HCT116 (cell line): ENCODE measurements around the gene MAPRE2.

ENCODE experiments used
- ATF3 ChIP-seq: IDR thresholded peaks from 2 replicates; pipeline ENCODE4 v1.6.1; 2012
- CTCF ChIP-seq, 3 experiments: fragments of 200-600 bp in 1 of 3; sonication (generic) in 1 of 3; IDR thresholded peaks in 2 of 3; conservative IDR thresholded peaks in 1 of 3; 2 replicates each; pipeline ENCODE4 v1.5.1; 2012 to 2017; ENCODE audit warnings: low read depth in 2 of 3, low read length in 2 of 3, antibody characterized with exemption in 1 of 3, borderline replicate concordance in 1 of 3, control low read depth in 1 of 3, mild to moderate bottlenecking in 1 of 3, mixed read lengths in 1 of 3, mixed run types in 1 of 3, moderate library complexity in 1 of 3; ENCODE audit not compliant: insufficient read depth in 1 of 3
- JUND ChIP-seq: IDR thresholded peaks from 2 replicates; pipeline ENCODE4 v1.6.1; 2012
- POLR2A ChIP-seq: IDR thresholded peaks from 2 replicates; pipeline ENCODE4 v1.7.0; 2011; ENCODE audit warnings: borderline replicate concordance; ENCODE audit not compliant: insufficient read depth, insufficient read length; ENCODE audit errors: extremely low read depth
- POLR2AphosphoS5 ChIP-seq: IDR thresholded peaks from 2 replicates; pipeline ENCODE4 v1.6.1; 2011; ENCODE audit warnings: mild to moderate bottlenecking, low read depth, low read length, moderate library complexity
- REST ChIP-seq: IDR thresholded peaks from 2 replicates; pipeline ENCODE4 v1.6.1; 2012; ENCODE audit warnings: low read depth
- SP1 ChIP-seq: IDR thresholded peaks from 2 replicates; pipeline ENCODE4 v1.6.1; 2012; ENCODE audit warnings: low read depth
- YY1 ChIP-seq: IDR thresholded peaks from 2 replicates; pipeline ENCODE4 v1.6.1; 2011; ENCODE audit warnings: low read length, low read depth, moderate library complexity, mild to moderate bottlenecking; ENCODE audit not compliant: insufficient replicate concordance; ENCODE audit errors: extremely low read depth
- ZNF274 ChIP-seq: fragments of 200-500 bp; sonication (Bioruptor generic); IDR thresholded peaks from 2 replicates; pipeline ENCODE4 v1.6.1; 2014; ENCODE audit warnings: mild to moderate bottlenecking, low read depth, low read length, inconsistent platforms

- TF ChIP-seq POLR2A = no peak
- TF ChIP-seq CTCF (IDR thresholded peaks at IDR 0.05 in 2 of 3, conservative IDR thresholded peaks at IDR 0.05 in 1 of 3; ENCODE audit: borderline replicate concordance in 1 of 3, insufficient read depth in 1 of 3, low read depth in 2 of 3, low read length in 2 of 3) = no peak
- TF ChIP-seq POLR2AphosphoS5 = no peak
- TF ChIP-seq SP1 = no peak
- TF ChIP-seq ATF3 = no peak
- TF ChIP-seq REST = no peak
- no peak for TF ChIP-seq YY1
- TF ChIP-seq ZNF274 = no peak
- no peak for TF ChIP-seq JUND
These were observed 126.6 kb downstream of the MAPRE2 start for GRCh38 chr18:35167857-35168256.
